ENCODE data around the gene NR3C2.

NR3C2 gene

DNA sequence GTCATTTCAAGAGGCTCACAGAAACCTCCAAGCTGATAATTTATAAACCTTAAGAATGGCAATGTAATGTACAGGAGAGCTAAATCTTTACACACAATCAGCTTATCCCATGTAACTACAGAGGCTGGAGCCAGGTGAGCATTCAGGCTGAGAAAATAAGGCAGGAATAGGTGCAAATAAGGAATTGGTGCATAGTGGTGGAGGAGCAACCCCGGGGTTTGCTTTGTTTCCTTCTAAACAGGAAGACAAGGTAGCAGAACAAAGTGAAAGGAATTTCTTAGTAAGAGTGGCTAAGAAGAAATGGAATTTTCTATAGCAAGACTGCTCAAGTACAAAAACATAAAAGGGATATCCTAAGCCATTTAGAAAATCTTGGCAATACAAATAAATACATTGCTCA, 82.4 kb downstream of the NR3C2 start:
- no peaks in the 10 kb centered on the region for H3K36me3 ChIP-seq (ENCODE audit: low read length)

DNA sequence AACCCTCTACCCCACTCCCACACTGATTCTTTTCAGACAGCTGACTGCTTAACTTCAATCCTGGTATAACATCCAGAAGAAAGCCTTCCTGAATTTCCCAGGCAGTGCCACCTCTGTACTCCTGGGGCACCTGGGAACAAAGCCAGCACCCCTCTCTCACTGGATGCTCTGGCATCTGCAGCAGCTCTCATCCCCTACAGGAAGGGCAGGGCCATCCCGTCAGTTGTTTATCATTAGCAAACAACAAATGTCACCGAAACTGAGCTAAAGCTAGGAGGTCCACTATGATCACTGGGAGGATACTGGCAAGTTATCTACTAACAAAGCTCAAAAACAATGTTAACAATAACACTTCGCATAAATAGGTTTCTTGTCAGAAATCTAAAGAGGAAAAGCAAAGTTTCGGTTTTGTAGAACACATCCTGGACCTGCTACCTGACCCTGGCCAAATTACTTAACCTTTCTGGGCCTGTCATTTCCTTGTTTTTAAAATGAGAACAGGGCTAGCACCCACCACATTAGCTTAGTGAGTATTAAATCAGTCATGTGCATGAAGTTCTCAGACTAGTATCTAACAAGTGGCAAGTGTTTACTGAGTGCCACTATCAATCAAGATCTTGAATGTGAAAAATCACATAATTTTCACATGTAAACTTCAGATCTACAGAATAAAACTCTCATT, 86.6 kb downstream of the NR3C2 start:
- Histone ChIP-seq H3K27ac (ENCODE audit: low read depth, low read length) (no peak overlapping the region), H3K4me3 (ENCODE audit: insufficient read depth, low read length, poor library complexity, severe bottlenecking) (no peak overlapping the region), H3K9me3 (ENCODE audit: insufficient read depth, low read length) (no peaks in the 10 kb centered on the region), H3F3A (ENCODE audit: insufficient read depth) (no peaks in the 10 kb centered on the region), H3K36me3 (ENCODE audit: low read length) (no peaks in the 10 kb centered on the region), H3K9ac (ENCODE audit: low read length) (no peak overlapping the region), H3K27me3 (ENCODE audit: low read length) (no peaks in the 10 kb centered on the region), H2AFZ (ENCODE audit: low read depth, low read length, severe bottlenecking) (no peak overlapping the region), H4K20me1 (ENCODE audit: low read depth, low read length) (no peaks in the 10 kb centered on the region), H3K9me2 (replicated peaks; ENCODE audit: insufficient read depth, low read length) (no peaks in the 10 kb centered on the region), H3K79me2 (ENCODE audit: insufficient read depth, low read length) (no peaks in the 10 kb centered on the region), H3K4me2 (ENCODE audit: low read depth, low read length, poor library complexity, severe bottlenecking) (no peak overlapping the region)
- no peak for TF ChIP-seq EZH2phosphoT487 (conservative IDR thresholded peaks at IDR 0.05; ENCODE audit: low read length)
- TF ChIP-seq, protein P1, sequence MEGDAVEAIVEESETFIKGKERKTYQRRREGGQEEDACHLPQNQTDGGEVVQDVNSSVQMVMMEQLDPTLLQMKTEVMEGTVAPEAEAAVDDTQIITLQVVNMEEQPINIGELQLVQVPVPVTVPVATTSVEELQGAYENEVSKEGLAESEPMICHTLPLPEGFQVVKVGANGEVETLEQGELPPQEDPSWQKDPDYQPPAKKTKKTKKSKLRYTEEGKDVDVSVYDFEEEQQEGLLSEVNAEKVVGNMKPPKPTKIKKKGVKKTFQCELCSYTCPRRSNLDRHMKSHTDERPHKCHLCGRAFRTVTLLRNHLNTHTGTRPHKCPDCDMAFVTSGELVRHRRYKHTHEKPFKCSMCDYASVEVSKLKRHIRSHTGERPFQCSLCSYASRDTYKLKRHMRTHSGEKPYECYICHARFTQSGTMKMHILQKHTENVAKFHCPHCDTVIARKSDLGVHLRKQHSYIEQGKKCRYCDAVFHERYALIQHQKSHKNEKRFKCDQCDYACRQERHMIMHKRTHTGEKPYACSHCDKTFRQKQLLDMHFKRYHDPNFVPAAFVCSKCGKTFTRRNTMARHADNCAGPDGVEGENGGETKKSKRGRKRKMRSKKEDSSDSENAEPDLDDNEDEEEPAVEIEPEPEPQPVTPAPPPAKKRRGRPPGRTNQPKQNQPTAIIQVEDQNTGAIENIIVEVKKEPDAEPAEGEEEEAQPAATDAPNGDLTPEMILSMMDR (IDR thresholded peaks at IDR 0.05; ENCODE audit: insufficient read depth, low read length, poor library complexity, severe bottlenecking), result no peak

More for the DNA sequence above, 82.4 kb downstream of the NR3C2 start:
- Histone ChIP-seq H3K9ac (ENCODE audit: low read length) (no peak overlapping the region), H3K9me2 (replicated peaks; ENCODE audit: insufficient read depth, low read length) (no peaks in the 10 kb centered on the region), H3K27me3 (ENCODE audit: low read length) (no peaks in the 10 kb centered on the region), H3K9me3 (ENCODE audit: insufficient read depth, low read length) (no peaks in the 10 kb centered on the region), H3K4me2 (ENCODE audit: low read depth, low read length, poor library complexity, severe bottlenecking) (no peak overlapping the region), H3K4me3 (ENCODE audit: insufficient read depth, low read length, poor library complexity, severe bottlenecking) (no peak overlapping the region), H3K79me2 (ENCODE audit: insufficient read depth, low read length) (no peaks in the 10 kb centered on the region), H4K20me1 (ENCODE audit: low read depth, low read length) (no peaks in the 10 kb centered on the region), H3F3A (ENCODE audit: insufficient read depth) (no peaks in the 10 kb centered on the region), H3K27ac (ENCODE audit: low read depth, low read length) (no peak overlapping the region), H2AFZ (ENCODE audit: low read depth, low read length, severe bottlenecking) (no peak overlapping the region)
- TF ChIP-seq, protein P1 (IDR thresholded peaks at IDR 0.05; ENCODE audit: insufficient read depth, low read length, poor library complexity, severe bottlenecking), result no peak
- TF ChIP-seq EZH2phosphoT487 (conservative IDR thresholded peaks at IDR 0.05; ENCODE audit: low read length), result no peak

DNA sequence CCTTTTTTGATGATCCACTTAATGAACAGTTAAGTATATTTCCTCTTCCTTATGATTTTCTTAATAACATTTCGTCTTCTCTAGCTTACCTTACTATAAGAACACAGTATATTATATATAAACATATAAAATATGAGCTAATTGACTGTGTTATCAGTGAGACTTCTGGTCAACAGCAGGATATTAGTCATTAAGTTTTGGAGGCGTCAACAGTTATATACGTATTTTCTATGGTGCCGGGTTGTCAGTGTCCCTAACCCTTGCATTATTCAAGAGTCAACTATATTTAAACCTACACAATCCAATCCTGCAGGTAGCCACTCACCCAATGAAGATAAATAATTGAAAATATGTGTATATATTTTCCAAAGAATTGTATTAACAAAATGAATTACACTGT, 88.0 kb downstream of the NR3C2 start:
- H3K79me2 ChIP-seq (ENCODE audit: insufficient read depth, low read length), result no peaks in the 10 kb centered on the region
- no peaks in the 10 kb centered on the region for H4K20me1 ChIP-seq (ENCODE audit: low read depth, low read length)
- no peak overlapping the region for H3K9ac ChIP-seq (ENCODE audit: low read length)
- no peak overlapping the region for H3K4me3 ChIP-seq (ENCODE audit: insufficient read depth, low read length, poor library complexity, severe bottlenecking)
- H3K36me3 ChIP-seq (ENCODE audit: low read length), result no peaks in the 10 kb centered on the region
- H3K9me3 ChIP-seq (ENCODE audit: insufficient read depth, low read length), result no peaks in the 10 kb centered on the region
- no peak for TF ChIP-seq EZH2phosphoT487 (conservative IDR thresholded peaks at IDR 0.05; ENCODE audit: low read length)
- TF ChIP-seq, protein P1 (IDR thresholded peaks at IDR 0.05; ENCODE audit: insufficient read depth, low read length, poor library complexity, severe bottlenecking), result no peak
- no peak overlapping the region for H2AFZ ChIP-seq (ENCODE audit: low read depth, low read length, severe bottlenecking)
- no peak overlapping the region for H3K4me2 ChIP-seq (ENCODE audit: low read depth, low read length, poor library complexity, severe bottlenecking)
- no peaks in the 10 kb centered on the region for H3K9me2 ChIP-seq (replicated peaks; ENCODE audit: insufficient read depth, low read length)
- no peaks in the 10 kb centered on the region for H3K27me3 ChIP-seq (ENCODE audit: low read length)
- H3K27ac ChIP-seq (ENCODE audit: low read depth, low read length), result no peak overlapping the region
- no peaks in the 10 kb centered on the region for H3F3A ChIP-seq (ENCODE audit: insufficient read depth)
